AG09319 (cell line): ENCODE data around the gene SGMS1.

Experiments
- DNase-seq: peaks from one replicate; pipeline ENCODE4 v3.0.0-alpha.2; 2010; ENCODE audit warnings: low read depth; ENCODE audit errors: extremely low read depth
- TF ChIP-seq, protein P1 (sequence below): IDR thresholded peaks from 2 replicates; pipeline ENCODE4 v1.5.1; 2011; ENCODE audit warnings: low read depth, mild to moderate bottlenecking, inconsistent platforms, low read length, moderate library complexity

Gene SGMS1

DNA sequence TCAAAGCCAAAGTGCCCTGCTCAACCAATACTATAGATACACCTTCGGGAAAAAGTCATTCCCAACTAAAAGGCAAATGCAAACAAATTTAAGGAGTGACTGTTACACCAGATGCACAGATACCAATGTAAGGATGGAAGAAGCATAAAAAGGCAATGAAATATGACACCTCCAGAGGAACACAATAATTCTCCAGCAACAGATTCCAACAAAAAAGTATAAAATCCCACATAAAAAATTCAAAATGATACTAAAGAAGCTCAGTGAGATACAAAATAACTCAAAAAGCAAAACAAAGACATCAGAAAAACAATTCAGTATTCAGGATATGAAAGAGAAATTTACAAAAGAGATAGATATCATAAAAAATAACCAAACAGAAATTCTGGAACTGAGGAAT, 328.4 kb downstream of the SGMS1 start:
- no peak for DNase-seq
- TF ChIP-seq, protein P1, sequence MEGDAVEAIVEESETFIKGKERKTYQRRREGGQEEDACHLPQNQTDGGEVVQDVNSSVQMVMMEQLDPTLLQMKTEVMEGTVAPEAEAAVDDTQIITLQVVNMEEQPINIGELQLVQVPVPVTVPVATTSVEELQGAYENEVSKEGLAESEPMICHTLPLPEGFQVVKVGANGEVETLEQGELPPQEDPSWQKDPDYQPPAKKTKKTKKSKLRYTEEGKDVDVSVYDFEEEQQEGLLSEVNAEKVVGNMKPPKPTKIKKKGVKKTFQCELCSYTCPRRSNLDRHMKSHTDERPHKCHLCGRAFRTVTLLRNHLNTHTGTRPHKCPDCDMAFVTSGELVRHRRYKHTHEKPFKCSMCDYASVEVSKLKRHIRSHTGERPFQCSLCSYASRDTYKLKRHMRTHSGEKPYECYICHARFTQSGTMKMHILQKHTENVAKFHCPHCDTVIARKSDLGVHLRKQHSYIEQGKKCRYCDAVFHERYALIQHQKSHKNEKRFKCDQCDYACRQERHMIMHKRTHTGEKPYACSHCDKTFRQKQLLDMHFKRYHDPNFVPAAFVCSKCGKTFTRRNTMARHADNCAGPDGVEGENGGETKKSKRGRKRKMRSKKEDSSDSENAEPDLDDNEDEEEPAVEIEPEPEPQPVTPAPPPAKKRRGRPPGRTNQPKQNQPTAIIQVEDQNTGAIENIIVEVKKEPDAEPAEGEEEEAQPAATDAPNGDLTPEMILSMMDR, result no peak

GRCh38 chr10:50294582-50294981, 329.2 kb downstream of the SGMS1 start:
- DNase-seq, result no peak
- TF ChIP-seq, protein P1, result no peak

DNA sequence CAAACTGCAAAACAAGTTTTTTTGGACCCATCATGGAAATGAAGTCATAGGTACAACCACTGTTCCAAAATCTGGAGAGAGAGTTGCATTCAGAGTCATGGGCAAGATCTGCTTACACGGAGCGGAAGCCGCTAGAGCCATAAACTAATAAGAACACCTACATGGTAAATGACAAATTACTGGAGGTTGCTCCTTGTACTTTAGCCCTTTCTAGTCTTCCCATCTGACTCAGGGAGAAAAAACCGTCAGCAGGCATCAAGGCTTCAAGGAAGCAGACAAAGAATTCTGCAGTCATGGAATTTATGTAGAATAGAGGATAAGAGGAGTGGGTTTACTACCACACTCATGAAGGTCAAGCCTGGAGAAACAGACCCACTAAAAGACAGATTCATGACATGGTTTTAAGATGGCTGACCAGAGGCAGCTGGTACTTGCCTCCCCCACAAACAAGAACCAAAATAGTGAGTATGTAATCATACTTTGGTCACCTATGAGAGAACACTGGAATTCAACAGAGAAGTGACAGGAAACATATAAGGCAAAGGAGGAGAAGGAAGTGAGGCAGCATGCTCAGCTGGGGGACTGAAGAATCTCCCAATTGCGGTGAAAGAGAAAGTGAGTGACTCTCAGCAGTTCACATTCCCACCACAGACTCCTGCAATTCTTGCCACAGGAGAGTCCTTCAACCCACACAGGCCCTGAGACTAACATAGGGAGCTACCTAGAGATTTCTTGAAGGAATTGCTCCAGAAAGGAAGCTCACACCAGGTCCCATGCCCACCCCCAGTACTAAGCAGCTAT, 330.0 kb downstream of the SGMS1 start:
- no peak for DNase-seq

GRCh38 chr10:50291261-50291850, 332.4 kb downstream of the SGMS1 start:
- TF ChIP-seq, protein P1, result peak; percentile 43
- DNase-seq, result no peak

More for the DNA sequence above, 330.0 kb downstream of the SGMS1 start:
- TF ChIP-seq, protein P1, result no peak

DNA sequence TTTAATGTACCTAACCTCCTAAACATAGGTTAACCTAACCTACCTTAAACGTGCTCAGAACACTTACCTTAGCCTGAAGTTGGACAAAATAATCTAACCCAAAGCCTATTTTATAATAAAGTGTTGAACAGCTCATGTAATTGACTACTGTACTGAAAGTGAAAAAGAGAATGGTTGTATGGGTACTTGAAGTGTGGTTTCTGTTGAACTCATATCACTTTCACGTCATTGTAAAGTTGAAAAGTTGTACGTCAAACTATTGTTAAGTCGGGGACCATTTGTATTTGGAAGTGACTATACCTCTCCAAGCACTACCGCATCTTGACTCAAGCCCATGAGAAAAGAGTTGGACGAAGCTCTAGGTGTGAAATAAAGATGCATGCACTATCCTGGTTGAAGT, 334.6 kb downstream of the SGMS1 start:
- TF ChIP-seq, protein P1, result no peak
- DNase-seq, result no peak

DNA sequence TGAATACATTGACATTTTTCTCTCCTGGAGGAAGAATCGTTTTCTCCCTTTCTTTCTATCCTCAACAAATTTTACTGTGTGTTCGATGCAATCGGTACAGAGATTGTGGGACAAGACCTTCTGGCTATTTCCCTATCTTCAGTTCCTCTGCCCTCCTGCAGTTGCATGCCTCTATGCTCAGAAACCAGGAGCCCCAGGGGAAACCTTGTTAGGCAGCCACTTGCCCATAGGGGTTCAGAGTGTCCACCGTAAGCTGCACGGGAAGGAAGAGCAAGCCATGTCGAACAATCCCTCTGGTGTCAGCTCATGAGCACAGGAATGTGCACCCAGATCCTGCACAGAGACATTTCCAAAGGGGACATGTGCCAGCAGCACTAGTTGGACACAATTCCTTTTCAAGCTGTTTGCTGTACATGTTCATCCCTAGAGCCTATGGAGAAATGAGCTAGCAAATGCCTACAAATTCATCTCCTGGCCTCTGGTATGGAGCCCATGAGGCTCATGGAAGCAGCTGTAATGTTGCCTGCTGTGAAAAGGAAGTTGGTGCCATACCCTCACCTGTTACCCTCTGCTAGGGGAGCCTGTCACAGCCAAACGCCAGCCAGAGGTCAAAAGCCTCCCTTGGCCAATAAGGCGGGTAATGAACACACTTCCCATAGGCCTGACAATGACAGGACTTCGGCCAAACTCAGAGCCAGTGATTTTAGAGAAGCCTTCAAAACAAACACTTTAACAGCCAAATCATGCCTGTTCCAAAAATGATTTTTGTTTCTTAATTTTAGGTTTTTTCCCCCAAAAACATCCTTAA, 336.6 kb downstream of the SGMS1 start:
- TF ChIP-seq, protein P1, result no peak
- DNase-seq, result no peak

GRCh38 chr10:50286517-50286916, 337.2 kb downstream of the SGMS1 start:
- peak; percentile 71 for DNase-seq
- TF ChIP-seq, protein P1, result no peak
